Liver (tissue), 9 donors: ENCODE data around the gene KIF3C. TPM values are rescaled to one million over a fixed set of nuclear protein-coding genes. Genes with fewer than 3 reads are reported as not detected.

Experiments
- DNase-seq: peaks from one replicate; pipeline ENCODE4 v3.0.0-alpha.2; 2017; ENCODE audit warnings: low spot score
- H3K27ac ChIP-seq, 2 donors: one replicate each; pipeline ENCODE4 v1.7.0; 2013; ENCODE audit warnings: inconsistent platforms in 2 of 2, low read length in 2 of 2, control low read depth in 1 of 2, low read depth in 1 of 2, mild to moderate bottlenecking in 1 of 2
- H3K27me3 ChIP-seq, 4 donors: one replicate each; pipeline versions ENCODE4 v1.6.1 to v1.7.0; 2013; ENCODE audit warnings: low read length in 3 of 4, inconsistent platforms in 1 of 4, mild to moderate bottlenecking in 1 of 4, moderate library complexity in 1 of 4; ENCODE audit not compliant: control insufficient read depth in 4 of 4, insufficient read depth in 4 of 4
- H3K36me3 ChIP-seq, 4 donors: one replicate each; pipeline versions ENCODE4 v1.6.1 to v1.7.0; 2013; ENCODE audit warnings: low read length in 3 of 4, mild to moderate bottlenecking in 3 of 4, low read depth in 1 of 4, moderate library complexity in 1 of 4; ENCODE audit not compliant: control insufficient read depth in 4 of 4, insufficient read depth in 3 of 4
- H3K4me1 ChIP-seq, 4 donors: one replicate each; pipeline versions ENCODE4 v1.6.1 to v1.7.0; 2013; ENCODE audit warnings: low read length in 3 of 4, mild to moderate bottlenecking in 3 of 4, moderate library complexity in 1 of 4; ENCODE audit not compliant: control insufficient read depth in 4 of 4, insufficient read depth in 4 of 4
- H3K4me3 ChIP-seq, 3 donors: one replicate each; pipeline versions ENCODE4 v1.6.1 to v1.7.0; 2013; ENCODE audit warnings: low read length in 3 of 3, control low read depth in 1 of 3, low read depth in 1 of 3, mild to moderate bottlenecking in 1 of 3
- H3K9ac ChIP-seq, 2 donors: one replicate each; pipeline ENCODE4 v1.7.0; 2013; ENCODE audit warnings: low read length in 2 of 2, mild to moderate bottlenecking in 2 of 2, moderate library complexity in 2 of 2, control low read depth in 1 of 2, low read depth in 1 of 2
- H3K9me3 ChIP-seq, 4 donors: one replicate each; pipeline versions ENCODE4 v1.6.1 to v1.7.0; 2013; ENCODE audit warnings: low read length in 3 of 4; ENCODE audit not compliant: control insufficient read depth in 4 of 4
- ATF3 ChIP-seq: IDR thresholded peaks from 2 replicates; pipeline ENCODE4 v1.6.1; 2016; ENCODE audit warnings: antibody characterized with exemption
- EGR1 ChIP-seq, 2 donors: IDR thresholded peaks; 2 replicates each; pipeline ENCODE4 v1.6.1; 2016 to 2018; ENCODE audit warnings: antibody characterized with exemption in 2 of 2, low read depth in 2 of 2
- FOXA1 ChIP-seq: IDR thresholded peaks from 2 replicates; pipeline ENCODE4 v1.6.1; 2016; ENCODE audit warnings: antibody characterized with exemption
- FOXA2 ChIP-seq: IDR thresholded peaks from 2 replicates; pipeline ENCODE4 v1.6.1; 2016; ENCODE audit warnings: antibody characterized with exemption
- GABPA ChIP-seq, 2 donors: IDR thresholded peaks in 1 of 2; conservative IDR thresholded peaks in 1 of 2; 2 replicates each; pipeline ENCODE4 v1.6.1; 2016; ENCODE audit warnings: antibody characterized with exemption in 2 of 2, mild to moderate bottlenecking in 1 of 2, moderate library complexity in 1 of 2
- HNF4A ChIP-seq, 2 donors: conservative IDR thresholded peaks; 2 replicates each; pipeline ENCODE4 v1.6.1; 2016; ENCODE audit warnings: antibody characterized with exemption in 2 of 2, mild to moderate bottlenecking in 2 of 2
- HNF4G ChIP-seq: IDR thresholded peaks from 2 replicates; pipeline ENCODE4 v1.6.1; 2016; ENCODE audit warnings: antibody characterized with exemption
- JUND ChIP-seq, 2 donors: IDR thresholded peaks; 2 replicates each; pipeline ENCODE4 v1.6.1; 2016; ENCODE audit warnings: antibody characterized with exemption in 2 of 2
- MAX ChIP-seq: IDR thresholded peaks from 2 replicates; pipeline ENCODE4 v1.6.1; 2016; ENCODE audit warnings: antibody characterized with exemption
- NR2F2 ChIP-seq: IDR thresholded peaks from 2 replicates; pipeline ENCODE4 v1.6.1; 2016; ENCODE audit warnings: antibody characterized with exemption
- RAD21 ChIP-seq, 2 donors: IDR thresholded peaks; 2 replicates each; pipeline ENCODE4 v1.6.1; 2016; ENCODE audit warnings: antibody characterized with exemption in 2 of 2, mild to moderate bottlenecking in 2 of 2
- RXRA ChIP-seq, 2 donors: IDR thresholded peaks; 2 replicates each; pipeline ENCODE4 v1.6.1; 2017 to 2018; ENCODE audit warnings: antibody characterized with exemption in 2 of 2, mild to moderate bottlenecking in 1 of 2
- SP1 ChIP-seq: IDR thresholded peaks from 2 replicates; pipeline ENCODE4 v1.6.1; 2018; ENCODE audit warnings: antibody characterized with exemption, mild to moderate bottlenecking
- TAF1 ChIP-seq: conservative IDR thresholded peaks from 2 replicates; pipeline ENCODE4 v1.6.1; 2016; ENCODE audit warnings: antibody characterized with exemption, mild to moderate bottlenecking
- YY1 ChIP-seq: IDR thresholded peaks from 2 replicates; pipeline ENCODE4 v1.6.1; 2016; ENCODE audit warnings: antibody characterized with exemption, mild to moderate bottlenecking
- WGBS: extraction: QIAGEN DNeasy Blood & Tissue Kit; methylation state at CpG from one replicate; pipeline ENCODE4 v1.1.7; 2013; 5-methylcytosine and 5-hydroxymethylcytosine counted together
- polyA plus RNA-seq, 2 donors: library from polyadenylated mRNA; stranded (reverse) in 1 of 2; unstranded in 1 of 2; fragments of 200-250 nt in 1 of 2; fragments of >200 nt in 1 of 2; fragmentation: Nextera tagmentation in 1 of 2; extraction: Ambion mirVana in 1 of 2; gene quantifications; one replicate each; pipeline versions ENCODE4 v1.2.1 to v1.2.3, GENCODE V29; 2013 to 2015
- total RNA-seq, 2 donors: library from RNA; depleted of rRNA; stranded (reverse); fragments of >200 nt; gene quantifications; one replicate each; pipeline ENCODE4 v1.2.3, GENCODE V29; 2014
- TF ChIP-seq, protein P1 (sequence below): fragments of 150-350 bp; IDR thresholded peaks from 2 replicates; pipeline ENCODE4 v1.5.1; 2017; ENCODE audit warnings: improper control_type of control experiment, low read depth, low read length; ENCODE audit not compliant: missing input control
- TF ChIP-seq, protein P2 (sequence below): IDR thresholded peaks from 2 replicates; pipeline ENCODE4 v1.6.1; 2016; ENCODE audit warnings: antibody characterized with exemption, mild to moderate bottlenecking
- donor health status: healthy.
- donor health status: healthy.
- donor health status: healthy.
- donor health status: healthy.
- donor health status: healthy.

The KIF3C gene
- total and polyA plus RNA-seq, 4 donors, result 0.26 to 0.93 (median 0.67) TPM

GRCh38 chr2:25895018-25895417 lies 87.3 kb downstream of the KIF3C start:
- no peaks in the 10 kb centered on the region for H3K4me1 ChIP-seq

DNA sequence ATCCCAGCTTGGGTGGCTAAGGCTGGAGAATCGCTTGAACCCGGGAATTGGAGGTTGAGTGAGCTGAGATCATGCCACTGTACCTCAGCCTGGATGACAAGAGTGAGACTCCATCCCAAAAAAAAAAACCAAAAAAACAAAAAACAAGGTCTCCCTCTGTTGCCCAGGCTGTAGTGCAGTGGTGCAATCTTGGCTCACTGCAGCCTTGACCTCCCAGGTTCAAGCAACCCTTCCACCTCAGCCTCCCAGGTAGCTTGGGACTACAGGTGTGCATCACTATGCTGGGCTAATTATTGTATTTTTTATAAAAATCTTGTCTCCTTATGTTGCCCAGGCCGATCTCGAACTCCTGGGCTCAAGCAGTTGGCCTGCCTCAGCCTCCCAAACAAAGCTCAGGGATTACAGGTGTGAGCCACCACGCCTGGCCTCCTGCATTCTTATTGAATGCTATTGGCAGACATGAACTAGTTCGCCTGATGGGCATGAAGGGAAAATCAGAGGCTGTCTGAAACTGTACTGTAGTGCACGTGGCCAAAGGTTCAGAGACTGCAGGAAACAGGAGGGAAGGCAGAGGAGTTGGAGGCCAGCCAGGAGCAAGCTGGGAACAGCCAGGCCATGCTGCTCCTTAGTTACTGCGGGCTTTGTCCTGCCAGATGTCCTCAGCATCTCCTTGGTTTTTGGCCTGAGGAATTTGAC lies 88.0 kb downstream of the KIF3C start:
- Histone ChIP-seq H3K4me3 (no peak overlapping the region), H3K27me3 (no peaks in the 10 kb centered on the region), H3K9me3 (no peaks in the 10 kb centered on the region), H3K4me1 (no peaks in the 10 kb centered on the region), H3K36me3 (no peaks in the 10 kb centered on the region), H3K9ac (no peak overlapping the region), H3K27ac (no peak overlapping the region)
- 83% methylated on average over 8 of the region's 8 CpGs for WGBS
- no peak for DNase-seq
- no peak for TF ChIP-seq ATF3
- TF ChIP-seq YY1, result no peak
- TF ChIP-seq, protein P1, sequence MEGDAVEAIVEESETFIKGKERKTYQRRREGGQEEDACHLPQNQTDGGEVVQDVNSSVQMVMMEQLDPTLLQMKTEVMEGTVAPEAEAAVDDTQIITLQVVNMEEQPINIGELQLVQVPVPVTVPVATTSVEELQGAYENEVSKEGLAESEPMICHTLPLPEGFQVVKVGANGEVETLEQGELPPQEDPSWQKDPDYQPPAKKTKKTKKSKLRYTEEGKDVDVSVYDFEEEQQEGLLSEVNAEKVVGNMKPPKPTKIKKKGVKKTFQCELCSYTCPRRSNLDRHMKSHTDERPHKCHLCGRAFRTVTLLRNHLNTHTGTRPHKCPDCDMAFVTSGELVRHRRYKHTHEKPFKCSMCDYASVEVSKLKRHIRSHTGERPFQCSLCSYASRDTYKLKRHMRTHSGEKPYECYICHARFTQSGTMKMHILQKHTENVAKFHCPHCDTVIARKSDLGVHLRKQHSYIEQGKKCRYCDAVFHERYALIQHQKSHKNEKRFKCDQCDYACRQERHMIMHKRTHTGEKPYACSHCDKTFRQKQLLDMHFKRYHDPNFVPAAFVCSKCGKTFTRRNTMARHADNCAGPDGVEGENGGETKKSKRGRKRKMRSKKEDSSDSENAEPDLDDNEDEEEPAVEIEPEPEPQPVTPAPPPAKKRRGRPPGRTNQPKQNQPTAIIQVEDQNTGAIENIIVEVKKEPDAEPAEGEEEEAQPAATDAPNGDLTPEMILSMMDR, result no peak
- TF ChIP-seq, protein P2, sequence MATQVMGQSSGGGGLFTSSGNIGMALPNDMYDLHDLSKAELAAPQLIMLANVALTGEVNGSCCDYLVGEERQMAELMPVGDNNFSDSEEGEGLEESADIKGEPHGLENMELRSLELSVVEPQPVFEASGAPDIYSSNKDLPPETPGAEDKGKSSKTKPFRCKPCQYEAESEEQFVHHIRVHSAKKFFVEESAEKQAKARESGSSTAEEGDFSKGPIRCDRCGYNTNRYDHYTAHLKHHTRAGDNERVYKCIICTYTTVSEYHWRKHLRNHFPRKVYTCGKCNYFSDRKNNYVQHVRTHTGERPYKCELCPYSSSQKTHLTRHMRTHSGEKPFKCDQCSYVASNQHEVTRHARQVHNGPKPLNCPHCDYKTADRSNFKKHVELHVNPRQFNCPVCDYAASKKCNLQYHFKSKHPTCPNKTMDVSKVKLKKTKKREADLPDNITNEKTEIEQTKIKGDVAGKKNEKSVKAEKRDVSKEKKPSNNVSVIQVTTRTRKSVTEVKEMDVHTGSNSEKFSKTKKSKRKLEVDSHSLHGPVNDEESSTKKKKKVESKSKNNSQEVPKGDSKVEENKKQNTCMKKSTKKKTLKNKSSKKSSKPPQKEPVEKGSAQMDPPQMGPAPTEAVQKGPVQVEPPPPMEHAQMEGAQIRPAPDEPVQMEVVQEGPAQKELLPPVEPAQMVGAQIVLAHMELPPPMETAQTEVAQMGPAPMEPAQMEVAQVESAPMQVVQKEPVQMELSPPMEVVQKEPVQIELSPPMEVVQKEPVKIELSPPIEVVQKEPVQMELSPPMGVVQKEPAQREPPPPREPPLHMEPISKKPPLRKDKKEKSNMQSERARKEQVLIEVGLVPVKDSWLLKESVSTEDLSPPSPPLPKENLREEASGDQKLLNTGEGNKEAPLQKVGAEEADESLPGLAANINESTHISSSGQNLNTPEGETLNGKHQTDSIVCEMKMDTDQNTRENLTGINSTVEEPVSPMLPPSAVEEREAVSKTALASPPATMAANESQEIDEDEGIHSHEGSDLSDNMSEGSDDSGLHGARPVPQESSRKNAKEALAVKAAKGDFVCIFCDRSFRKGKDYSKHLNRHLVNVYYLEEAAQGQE, result no peak
- no peak for TF ChIP-seq RAD21 (IDR thresholded peaks at IDR 0.05)
- TF ChIP-seq FOXA2, result no peak
- TF ChIP-seq TAF1, result no peak

More at GRCh38 chr2:25895018-25895417, 87.3 kb downstream of the KIF3C start:
- TF ChIP-seq HNF4A (conservative IDR thresholded peaks at IDR 0.05) (no peak), TAF1 (no peak), GABPA (IDR thresholded peaks at IDR 0.05 in 1 of 2, conservative IDR thresholded peaks at IDR 0.05 in 1 of 2) (no peak), FOXA2 (no peak), SP1 (no peak), ATF3 (no peak), MAX (no peak), YY1 (no peak), FOXA1 (no peak), RXRA (IDR thresholded peaks at IDR 0.05) (no peak), RAD21 (IDR thresholded peaks at IDR 0.05) (no peak), NR2F2 (no peak), HNF4G (no peak), JUND (IDR thresholded peaks at IDR 0.05) (no peak), EGR1 (IDR thresholded peaks at IDR 0.05; ENCODE audit: low read depth in 2 of 2) (no peak)
- TF ChIP-seq, protein P1, result no peak
- WGBS, result 87% methylated on average over 7 of the region's 7 CpGs
- Histone ChIP-seq H3K9me3 (no peaks in the 10 kb centered on the region), H3K27ac (no peak overlapping the region), H3K4me3 (no peak overlapping the region), H3K27me3 (no peaks in the 10 kb centered on the region), H3K9ac (no peak overlapping the region), H3K36me3 (no peaks in the 10 kb centered on the region)
- DNase-seq, result no peak
